ENCODE data around the gene LKAAEAR1.

LKAAEAR1 gene

DNA sequence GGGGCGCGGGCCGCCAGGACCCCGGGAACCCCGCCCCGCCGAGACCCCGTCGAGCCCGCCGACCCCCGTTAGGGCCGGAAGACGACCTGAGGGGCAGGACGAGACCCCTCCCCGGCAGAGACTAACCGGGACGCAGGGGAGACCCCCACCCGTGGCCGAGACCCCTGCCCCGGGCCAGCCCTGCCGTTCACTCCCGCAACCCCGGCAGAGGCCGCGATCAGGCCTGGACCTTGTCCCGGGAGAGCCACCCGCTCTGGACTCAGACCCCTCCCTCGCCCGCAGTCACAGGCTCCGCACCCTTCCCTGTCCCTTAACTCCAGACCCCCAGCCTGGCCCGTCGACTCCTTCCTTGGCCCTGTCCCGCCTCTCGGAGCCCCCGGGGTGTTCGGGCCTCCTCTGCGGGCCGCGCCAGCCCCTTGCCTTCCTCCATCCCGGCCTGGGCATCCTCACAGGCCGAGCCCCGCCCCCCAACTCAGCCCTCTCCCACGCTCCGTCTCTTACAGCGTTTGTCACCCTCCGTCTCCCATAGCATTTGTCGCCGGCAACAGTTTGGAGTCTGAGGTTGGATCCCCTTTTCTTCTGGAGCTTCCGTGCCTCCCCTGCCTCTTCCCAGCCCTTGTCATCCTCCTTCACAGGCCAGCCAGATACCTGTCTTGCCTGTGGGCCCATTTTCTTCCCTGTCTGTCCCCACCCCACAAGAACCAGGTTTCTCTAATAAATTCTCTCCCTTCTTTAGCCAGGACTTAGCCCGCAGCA lies 20.6 kb downstream of the LKAAEAR1 start:
- DNase-seq, result no peak

DNA sequence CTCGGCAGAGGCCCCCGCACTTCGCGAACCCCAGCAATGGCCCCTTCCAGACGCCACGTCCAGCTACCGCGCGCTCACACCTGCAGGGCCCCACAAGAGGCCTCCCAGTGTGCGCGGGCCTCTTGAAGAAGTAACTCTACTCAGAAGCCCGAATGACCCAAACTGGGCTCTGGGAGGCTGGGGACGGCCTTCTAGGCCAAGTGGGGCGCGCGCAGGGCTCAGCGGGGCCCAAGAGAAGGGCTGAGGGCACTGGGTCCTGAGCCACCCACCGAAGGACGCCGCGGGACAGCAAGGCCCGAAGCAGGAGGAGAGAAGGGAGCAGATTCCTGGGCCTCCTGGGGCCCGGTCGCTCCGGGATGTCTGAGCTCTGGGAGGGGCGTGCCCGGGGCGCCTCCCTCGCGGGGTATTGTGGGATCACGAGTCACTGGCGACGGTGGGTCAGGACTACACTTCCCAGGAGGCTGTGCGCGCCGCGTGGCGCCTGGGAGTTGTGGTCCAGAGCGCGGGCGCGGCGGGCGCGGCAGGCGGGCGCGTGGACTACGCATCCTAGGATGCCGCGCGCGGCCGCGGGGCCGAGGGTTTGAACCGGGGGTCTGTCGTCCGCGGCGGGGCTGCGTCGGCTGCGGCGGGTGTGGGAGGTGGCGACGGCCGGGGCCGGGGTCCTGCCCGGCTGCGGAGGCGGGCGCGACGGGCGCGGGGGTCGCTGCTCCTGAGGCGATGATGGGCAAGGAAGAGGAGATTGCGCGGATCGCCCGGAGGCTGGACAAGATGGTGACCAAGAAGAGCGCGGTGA lies 21.4 kb downstream of the LKAAEAR1 start, which contains the start of gene TCEA2:
Gene TCEA2, plus strand, starts transcription at position 603 of the 793 bp plus-strand sequence. Its CDS starts 115 bp downstream, at position 718.
- DNase-seq, result peak; percentile 87

DNA sequence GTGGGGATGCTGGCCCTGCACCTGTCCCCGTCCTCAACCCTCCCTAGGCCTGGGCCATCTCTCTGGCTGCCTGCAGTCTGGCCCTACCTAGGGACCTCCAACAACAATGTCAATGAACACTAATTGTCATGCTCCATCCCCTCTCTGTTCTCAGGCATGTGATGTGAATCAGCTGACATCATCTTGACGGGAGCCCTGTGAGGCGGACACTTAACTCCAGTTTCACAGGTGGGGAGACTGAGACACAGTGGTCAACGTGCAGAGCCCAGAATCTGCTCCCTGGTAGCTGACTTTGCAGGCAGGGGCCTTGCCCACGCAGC lies 22.0 kb downstream of the LKAAEAR1 start:
- DNase-seq, result no peak

DNA sequence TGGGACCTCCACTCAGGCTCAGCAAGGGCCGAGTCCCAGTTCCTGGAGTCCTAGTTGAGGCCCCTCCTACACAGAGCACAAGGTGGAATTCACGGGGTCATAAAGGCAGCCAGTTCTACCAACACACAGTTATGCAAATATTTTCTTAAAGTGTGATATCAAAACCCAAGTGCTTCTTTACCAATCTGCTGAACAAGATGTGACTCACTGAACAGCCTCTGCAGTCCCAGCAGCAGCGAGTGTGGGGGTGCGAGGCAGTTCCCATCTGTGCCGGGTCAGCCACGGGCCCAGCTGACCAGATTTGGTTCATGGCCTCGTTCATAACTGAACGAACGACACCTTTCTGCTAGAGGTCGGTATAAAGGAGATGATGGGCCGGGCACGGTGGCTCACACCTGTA lies 25.7 kb downstream of the LKAAEAR1 start:
- DNase-seq, result no peak

DNA sequence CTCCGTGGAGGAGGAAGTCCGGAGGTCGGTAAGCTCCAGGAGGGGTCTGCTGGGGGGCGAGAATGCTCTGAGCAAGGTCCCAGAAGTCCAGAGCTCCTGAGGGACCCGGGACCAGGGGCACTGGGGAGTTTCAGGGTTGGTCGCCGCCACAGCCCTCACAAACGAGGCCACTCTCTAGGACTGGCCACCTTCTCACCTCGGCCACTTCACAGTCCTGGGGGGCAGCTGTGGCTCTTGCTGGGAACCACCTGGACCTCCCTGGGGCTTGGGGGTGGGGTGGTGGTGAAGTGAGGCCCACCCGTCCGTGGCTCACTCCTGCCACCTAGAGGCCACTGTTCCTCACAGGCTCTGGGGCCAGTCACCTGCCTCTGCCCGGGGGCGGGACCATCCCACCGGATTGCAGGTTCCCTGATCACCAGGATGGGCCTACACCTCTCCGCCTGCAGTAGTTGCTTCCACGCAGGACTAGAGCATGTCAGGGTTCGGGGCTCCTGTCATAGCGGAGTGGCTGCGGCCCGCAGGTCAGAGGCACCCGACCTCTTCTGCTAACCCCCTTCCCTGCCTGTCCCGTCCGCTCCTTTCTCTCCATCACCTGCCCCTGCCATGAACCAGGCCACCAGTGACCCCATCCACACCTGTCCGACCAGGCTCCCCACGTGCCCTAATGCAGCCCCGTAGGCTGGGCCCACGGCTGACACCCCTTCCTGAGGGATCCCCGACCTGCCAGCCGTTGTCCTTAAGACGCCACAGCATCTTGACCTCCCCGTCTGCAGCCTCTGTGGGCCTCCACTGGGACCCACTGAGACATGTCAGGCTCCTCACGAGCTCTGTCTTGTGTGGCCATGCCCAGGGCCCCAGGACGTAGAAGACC lies 26.3 kb downstream of the LKAAEAR1 start:
- DNase-seq, result peak; percentile 36

DNA sequence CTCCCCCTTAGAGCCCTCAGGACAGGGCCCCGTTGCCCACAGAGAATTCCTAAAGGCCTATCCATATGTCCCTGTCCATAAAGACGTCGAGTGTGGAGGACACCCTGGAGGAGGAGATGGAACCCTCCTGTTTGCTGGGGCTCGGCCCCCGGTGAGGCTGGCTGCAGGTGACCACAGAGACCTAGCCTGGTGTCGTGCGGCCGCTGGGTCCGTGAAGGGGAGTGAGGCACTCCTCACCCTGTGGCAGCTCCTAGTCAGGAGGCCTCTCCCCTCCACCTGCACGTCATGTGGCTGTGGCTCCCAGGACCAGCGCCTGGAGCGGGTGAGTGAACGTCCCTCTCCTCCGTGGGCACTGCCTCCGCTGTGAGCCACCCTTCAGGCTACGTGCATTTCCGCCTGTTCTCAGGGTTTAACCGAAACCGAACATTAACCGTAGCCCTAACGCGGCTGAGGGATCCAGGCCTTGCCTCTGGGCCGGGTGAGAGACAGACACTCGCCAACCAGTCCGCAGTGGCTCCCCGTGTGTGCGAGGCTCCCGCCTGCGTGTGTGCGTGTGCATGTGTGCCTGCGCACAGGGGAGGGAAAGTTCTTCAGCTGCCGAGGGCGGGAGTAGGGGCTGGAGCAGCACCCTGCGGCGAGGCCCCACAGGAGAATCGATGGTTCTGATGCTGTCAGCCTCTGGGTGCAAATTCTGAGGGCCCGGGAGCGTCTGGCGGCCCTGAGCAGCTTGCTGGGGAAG lies 27.1 kb downstream of the LKAAEAR1 start:
- DNase-seq, result no peak

DNA sequence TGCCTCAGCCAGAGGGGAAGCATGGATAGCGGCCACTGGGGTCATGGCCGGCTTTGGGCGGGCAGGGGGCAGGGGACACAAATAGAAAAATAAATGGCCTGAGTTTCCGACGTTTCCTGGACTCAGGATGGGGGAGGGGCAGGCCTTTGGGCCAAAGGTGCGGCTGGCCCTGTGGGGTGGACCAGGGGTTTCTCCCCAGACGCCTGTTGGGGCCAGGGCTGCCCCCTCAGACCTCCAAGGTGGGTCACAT lies 27.6 kb downstream of the LKAAEAR1 start:
- no peak for DNase-seq

DNA sequence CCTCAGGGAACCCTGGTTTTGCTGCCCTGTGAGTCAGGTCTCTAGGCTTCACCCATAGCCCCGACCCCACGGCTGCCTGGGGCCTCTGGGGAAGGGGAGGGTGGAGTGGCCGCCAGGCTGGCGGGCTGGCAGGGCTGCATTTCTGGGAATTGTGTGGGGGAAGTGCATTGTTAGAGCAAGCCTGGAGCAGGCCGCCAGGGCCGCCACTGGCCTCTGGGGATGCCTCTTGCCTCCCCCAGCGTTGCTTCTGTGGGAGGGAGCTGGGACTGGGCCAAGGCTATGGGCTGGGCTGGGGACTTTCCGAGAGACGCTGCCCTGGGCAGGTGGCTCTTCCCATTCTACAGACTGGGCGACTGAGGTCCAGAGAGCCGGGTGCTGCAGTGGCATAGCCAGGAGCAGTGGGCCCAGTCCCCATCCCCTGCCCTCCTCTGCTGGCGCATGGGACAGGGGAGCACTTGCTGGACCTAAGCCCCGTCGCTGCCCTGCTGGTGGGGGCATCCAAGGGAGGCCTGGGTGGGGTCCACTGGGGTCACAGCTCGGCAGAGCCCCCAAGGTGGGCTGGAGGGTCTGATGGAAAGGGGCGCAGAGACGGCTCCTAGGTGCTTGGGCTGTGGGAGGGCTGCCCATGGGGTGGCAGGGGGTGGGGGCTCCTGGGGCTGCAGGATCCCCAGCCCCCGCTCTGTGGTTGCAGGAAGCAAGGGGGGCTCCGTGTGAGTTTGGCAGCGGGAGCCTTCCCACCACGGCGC lies 28.1 kb downstream of the LKAAEAR1 start:
- DNase-seq, result no peak

DNA sequence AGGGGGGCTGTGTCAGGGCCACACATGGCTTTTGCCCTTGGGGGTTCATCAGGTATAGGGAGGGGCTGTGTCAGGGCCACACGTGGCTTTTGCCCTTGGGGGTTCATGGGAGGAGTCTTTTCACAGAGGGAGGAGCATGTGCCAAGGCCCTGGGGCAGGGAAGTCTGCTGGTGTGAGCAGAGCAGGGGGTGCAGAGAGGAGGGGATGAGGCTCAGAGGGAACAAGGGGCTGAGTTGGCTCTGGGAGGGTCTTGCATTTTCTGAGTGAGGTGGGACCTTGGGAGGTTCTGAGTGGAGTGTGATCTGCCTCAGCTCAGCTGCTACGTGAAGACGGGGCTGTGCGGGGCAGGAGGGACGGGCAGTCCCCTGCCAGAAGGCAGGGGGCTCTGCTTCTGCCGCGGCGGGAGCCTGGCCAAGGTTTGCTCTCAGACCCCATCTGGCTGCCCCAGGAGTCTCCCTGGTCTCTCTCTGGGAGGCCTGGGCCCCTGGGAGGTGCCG lies 28.8 kb downstream of the LKAAEAR1 start:
- no peak for DNase-seq

DNA sequence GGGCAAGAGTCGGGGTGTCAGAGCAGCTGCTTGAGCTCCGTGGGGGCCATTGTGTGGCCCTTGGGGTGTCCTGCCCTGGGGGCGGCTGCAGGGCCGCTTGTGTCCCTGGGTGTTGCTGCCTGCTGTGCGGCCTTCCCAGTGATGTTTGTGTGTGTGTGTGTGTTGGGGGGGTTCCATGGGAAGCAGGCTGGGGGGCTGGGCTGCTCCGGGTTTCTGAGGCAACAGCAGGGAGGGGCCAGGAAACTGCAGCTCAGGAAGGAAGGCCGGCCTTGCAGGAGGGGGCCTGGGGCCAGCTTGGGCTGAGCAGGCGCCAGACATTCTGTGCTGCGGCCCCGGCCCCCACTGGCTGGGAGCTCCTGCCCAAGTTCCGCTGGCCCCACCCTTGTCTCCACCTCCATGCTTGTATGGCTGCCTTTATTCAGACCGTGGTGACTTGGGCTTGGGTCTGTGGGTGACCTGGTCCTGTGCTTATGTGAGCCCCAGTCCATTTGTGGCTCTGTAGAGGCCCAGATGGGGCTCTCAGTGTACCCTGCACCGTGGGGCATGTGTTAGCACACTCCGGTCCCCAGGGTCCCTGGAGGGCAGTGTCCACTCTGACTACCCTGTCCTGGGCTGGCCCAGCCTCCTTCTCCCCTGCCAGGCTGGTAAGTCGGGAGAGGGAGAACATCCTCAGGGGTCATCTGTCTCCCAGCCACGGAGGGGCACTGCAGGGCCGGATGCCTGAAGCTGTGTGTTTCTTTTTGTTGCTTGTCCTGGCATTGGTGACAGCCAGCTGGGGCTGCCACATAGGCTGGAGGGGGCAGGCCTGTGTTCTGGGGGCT lies 30.1 kb downstream of the LKAAEAR1 start:
- DNase-seq, result no peak

DNA sequence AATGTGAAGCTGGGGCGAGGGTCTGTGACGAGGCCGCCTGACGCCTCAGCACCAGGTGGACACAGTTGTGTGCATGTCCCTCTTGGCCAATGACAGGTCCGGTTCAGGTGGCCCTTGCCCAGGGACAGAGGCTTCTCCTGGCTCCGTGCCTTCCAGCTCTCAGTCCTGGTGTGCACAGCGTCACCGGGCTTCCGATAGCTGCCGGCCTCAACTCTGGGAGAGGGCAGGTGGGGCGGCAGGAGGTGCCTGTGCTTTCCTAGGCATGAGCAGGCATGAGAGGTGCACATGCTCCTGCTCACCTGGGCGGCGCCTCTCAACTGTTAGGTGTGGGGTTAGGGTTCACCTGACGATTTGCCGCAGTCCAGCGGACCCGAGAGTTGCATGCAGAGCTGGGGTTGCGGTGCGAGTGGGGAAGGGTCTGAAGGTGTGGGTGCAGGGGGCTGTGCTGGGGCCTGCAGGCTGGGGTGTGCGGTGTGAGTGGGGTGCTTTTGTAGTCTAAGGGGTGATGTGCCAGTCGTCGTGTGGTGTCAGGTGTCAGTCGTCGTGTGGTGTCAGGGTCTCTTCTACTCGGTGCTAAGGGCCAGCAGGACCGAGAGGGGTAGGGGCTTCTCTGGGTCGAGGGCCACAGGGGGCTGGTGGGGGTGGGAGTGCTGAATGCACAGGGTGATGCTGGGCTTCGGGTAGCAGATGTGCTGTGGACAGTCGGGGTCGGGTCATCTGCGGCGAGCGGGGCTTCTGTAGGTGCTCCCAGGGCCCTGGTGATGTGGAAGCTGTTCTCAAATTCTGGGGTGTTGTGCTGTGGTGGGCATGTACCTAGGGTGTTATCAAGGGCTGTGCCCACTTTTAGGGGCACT lies 31.0 kb downstream of the LKAAEAR1 start:
- DNase-seq, result no peak

DNA sequence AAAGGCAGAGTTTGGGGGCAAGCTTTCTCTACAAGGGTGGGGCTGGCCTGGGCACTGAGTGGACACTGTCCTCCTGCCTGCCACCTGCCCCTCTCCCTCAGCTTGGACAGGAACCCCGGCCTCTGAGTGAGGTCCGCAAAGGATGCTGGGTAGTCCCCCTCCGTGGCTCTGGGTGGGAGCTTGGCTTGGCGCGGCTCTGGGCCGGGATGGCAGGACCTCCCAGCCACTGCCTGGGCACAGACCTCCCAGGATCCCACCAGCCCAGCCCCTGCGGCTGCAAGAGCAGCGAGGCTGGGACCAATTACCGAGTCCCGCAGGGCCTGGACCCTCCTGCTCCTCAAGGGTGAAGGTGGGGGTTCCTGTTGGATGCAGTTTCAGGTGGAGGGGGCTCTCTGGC lies 31.9 kb downstream of the LKAAEAR1 start:
- no peak for DNase-seq

DNA sequence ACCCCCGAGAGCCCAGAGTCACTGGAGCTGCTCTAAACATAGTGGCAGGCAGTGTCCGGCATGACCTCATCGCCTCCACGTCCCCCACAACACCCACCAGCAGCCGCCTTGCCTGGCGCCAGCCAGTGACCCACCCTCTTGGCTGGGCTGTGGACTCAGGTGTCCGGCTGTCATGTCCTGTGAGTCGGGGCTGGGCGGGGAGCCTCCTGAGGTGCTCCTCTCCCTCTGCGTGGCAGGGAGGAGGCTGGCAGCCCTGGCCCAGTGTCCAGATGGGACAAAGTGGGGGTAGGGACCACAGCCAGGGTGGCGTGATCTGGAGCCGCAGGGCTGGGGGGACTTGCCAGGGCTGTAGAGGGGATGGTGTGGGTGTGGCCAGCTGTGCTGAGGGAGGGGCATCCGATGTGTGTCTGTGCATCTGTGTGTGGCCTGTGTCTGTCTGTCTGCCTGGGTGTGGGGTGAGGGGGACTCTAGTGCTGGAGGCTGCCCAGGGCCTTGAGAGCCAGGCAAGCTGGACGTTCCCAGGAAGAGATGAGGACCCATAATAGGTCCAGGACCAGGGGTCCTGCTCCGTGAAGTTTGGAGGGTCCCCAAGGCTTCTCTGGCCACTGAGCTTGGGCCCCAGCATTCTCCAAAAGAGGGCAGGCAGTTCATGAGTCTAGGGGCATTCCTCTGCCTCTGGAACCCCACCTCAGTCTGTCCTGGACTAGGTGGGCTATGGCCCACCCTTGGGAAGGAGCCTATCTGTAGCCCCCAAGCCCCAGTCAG lies 32.5 kb downstream of the LKAAEAR1 start:
- no peak for DNase-seq

DNA sequence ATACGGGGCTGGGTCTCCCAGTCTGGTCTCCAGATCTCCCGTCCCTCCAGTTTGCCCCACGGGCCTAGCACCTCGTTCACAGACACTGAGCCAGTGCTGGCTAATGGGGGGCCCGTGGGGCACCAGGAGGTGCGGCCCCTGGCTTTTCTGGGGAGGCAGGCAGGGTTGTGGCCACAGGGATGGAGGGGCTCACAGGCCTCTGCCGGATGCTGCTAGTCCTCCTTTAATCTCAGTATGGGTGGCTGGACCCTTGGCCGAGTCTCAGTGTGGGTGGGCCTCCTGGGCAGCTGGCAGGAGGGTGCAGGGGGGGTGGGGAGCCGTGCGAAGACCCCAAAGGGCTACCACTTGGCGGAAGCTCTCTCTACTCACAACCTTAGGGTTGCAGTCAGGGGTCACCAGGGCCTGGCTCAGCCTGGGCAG lies 33.2 kb downstream of the LKAAEAR1 start:
- no peak for DNase-seq

DNA sequence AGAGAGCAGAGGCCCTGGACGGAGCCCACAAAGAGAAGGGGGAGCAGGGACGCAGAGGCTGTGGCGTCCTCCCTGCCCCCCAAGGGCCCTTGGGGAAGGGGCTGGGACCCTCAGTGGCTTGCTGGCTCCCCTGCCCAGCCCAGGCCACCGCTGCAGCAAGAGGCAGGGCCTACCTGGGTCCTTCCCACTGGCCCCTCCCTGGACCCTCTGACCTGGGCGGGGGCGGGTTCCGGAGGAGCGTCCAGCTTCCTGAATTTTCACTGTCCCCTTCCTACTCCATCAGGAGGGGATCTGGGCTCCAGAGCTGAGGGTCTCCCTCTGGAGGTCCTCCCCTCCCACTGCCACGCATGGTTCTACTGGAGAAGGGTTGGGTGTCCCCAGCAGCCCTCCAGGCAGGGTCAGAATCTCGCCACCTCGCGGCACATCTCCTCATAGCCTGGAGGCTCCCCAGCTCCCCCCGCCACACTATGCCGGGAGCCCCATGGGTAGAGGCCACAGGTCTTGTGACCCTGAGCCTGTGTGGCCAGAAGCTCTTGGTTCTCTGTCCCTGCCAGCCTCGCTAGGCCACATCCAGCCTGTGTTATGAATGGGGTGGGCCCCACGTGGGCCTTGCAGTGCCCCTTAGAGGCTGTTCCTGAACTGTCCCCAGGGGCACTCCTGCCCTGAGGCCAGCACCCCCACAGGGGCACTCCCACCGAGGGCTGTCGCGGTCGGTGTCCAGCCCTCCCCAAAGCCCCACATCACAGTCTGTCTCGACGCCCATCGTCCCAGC lies 33.8 kb downstream of the LKAAEAR1 start:
- no peak for DNase-seq

DNA sequence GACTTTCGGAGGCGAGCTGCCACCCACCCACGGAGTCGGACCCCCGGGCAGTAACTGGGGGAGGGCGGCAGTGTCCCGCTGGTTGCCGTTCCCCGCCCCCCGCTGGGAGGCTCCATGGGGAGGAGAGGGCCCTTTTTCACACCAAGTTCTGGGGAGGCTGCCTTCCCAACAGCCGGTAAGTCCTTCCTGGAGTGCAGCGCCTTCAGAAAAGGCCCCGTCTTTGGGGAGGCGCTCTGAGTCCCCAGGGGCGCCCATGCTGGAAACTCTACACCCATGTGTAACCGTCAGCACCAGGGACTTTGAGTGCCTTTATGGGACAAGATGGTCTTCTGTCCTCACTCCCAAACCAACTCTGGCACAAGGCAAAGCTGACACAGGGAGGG lies 34.3 kb downstream of the LKAAEAR1 start:
- no peak for DNase-seq

DNA sequence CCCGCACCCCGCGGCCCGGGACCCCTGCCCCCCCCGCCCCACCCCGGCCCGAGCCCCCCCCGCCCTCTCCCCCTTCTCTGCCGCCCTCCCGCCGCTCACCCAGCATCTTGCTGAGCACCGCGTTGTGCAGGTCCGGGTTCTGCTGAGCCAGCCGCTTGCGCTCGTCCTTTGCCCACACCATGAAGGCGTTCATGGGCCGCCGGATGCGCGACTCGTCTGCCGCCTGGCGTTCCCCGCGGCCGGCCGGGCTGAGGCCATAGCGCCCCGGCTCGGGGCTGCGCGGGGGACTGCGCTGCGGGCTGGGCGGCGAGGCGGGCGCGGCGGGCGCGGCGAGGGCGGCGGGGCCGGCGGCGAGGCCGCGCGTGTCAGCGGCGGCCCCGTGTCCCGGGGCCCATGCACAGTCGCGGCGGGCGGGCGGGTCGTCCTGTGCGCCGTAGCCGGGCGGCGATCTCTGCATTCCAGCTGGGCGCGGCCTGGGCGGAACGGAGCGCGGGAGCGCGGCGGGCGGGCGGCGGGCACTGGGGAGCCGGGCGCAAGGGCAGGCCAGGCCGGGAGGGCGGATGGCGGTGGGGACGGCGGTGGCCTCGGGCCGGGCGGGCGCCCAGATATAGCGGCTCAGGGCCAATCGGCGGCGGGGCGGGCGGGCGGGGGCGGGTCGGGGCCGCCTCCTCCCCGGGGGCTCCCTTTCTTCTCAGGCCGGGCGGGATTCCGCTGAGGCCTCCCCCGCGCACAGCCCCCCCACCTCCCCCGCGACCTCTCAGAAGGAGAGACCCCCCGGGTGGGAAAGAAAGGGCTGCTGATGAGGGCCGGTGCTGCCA lies 34.9 kb downstream of the LKAAEAR1 start, which contains the start of gene SOX18:
Gene SOX18, minus strand, starts transcription at position 580 of the 818 bp plus-strand sequence. Its CDS starts 123 bp downstream, at position 457.
- DNase-seq, result no peak

All from NCI-H1092 treated with DMSO at 0.1 percent for 48 hours (cell line).